C4-2B (cell line): ENCODE data around the gene NXPH2.
"Not testable (repeated sequence)": the region's sequence is repeated elsewhere in the genome, so short reads cannot be mapped to it uniquely, and the experiment has no call there.

ENCODE experiments used
- H3K27ac ChIP-seq: fragments of 450-650 bp; 2 replicates; pipeline ENCODE4 v1.5.1; 2017
- ZFX ChIP-seq: fragments of 450-650 bp; IDR thresholded peaks from 2 replicates; pipeline ENCODE4 v1.6.1; 2017
- TF ChIP-seq, protein P1 (sequence below): fragments of 450-650 bp; conservative IDR thresholded peaks from 2 replicates; pipeline ENCODE4 v1.5.1; 2017; ENCODE audit warnings: mild to moderate bottlenecking

The NXPH2 gene

DNA sequence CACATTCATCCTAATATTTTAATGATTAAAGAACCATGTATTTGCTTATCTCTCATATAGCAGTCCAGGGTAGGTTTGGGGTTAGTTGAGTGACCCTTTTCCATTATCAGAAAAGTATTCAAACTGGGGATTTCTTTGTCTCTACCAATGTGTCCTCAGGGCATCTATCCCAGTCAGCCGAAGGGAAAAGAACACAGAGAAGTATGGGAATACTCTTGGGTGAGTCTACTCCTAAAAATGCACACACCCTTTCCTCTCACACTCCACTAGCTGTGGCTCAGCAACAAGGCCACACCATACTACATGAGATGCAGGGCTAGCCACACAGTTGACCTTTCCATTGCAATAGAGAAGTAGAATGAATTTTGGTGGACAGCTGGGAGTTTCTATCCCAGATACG, 114.3 kb downstream of the NXPH2 start:
- no peak overlapping the region for H3K27ac ChIP-seq
- TF ChIP-seq ZFX, result no peak
- TF ChIP-seq, protein P1, sequence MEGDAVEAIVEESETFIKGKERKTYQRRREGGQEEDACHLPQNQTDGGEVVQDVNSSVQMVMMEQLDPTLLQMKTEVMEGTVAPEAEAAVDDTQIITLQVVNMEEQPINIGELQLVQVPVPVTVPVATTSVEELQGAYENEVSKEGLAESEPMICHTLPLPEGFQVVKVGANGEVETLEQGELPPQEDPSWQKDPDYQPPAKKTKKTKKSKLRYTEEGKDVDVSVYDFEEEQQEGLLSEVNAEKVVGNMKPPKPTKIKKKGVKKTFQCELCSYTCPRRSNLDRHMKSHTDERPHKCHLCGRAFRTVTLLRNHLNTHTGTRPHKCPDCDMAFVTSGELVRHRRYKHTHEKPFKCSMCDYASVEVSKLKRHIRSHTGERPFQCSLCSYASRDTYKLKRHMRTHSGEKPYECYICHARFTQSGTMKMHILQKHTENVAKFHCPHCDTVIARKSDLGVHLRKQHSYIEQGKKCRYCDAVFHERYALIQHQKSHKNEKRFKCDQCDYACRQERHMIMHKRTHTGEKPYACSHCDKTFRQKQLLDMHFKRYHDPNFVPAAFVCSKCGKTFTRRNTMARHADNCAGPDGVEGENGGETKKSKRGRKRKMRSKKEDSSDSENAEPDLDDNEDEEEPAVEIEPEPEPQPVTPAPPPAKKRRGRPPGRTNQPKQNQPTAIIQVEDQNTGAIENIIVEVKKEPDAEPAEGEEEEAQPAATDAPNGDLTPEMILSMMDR, result no peak

DNA sequence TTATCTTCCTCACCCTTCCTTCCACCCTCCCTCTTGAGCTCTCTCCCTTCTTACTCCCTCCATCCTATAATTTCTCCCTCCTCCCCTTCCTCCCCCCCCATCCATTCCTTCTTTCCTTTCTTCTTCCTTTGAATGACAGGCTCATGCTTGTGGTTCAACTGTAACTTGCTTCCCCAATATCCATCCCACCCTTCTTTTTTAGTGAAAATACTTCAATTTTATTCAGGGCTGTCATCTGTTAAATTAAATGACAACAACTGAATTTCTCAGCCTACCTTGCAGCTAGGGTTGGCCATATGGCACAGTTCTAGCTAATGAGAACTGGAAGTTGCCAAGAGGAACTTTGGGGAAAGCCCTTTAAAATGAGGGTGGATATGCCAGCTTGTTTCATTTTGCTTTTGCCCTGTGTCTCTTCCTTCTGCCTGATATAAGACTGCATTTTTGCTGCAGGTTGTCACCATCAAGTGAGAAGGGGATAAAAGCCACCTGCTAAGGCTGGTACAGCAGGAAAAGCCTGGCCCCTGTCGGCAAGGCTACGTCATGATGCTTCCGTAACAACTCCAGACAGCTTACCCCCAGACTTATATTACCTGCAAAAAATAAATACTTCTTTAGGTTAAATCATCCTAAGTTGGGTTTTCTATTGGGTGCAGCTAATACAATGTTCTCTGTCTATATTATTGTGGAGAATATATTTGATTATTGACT, 121.8 kb downstream of the NXPH2 start:
- no peak overlapping the region for H3K27ac ChIP-seq
- TF ChIP-seq, protein P1, result no peak
- TF ChIP-seq ZFX, result no peak

DNA sequence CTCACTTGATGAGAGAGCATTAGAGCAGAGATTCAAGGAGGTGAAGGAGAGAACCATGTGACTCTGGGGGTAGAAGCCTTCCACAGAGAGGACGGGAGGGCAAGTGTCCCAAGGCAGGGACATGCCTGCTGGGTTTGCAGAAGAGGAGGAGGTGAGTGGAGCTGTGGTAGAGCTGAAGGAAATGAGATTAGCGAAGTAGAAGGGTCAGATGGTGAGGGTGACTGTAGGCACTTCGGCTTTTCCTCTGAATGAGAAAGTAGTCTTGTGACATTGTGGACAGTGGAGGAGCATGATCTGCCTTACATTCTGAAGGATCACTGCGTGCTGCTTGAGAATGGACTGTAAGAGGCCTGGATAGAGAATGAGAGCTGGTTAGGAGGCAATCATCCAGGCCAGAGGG, 126.0 kb downstream of the NXPH2 start:
- TF ChIP-seq, protein P1, result no peak
- no peak for TF ChIP-seq ZFX
- no peak overlapping the region for H3K27ac ChIP-seq

DNA sequence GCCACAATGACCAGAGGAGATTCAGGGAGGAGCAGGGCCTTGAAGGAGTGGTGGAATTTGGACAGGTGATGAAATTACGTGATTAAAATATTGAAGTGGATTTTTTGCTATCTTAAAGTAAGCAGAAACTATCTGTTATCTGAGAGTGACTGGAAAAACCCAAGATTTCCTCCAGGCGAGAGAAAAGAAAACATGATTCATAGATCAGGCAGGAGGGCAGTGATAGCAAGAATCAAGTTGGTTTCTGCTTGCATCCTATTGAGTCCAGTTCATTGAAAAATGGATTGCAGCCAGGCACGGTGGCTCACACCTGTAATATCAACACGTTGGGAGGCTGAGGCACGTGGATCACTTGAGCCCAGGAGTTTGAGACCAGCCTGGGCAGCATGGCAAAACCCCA, 127.8 kb downstream of the NXPH2 start:
- H3K27ac ChIP-seq, result no peak overlapping the region
- TF ChIP-seq ZFX, result no peak
- TF ChIP-seq, protein P1, result no peak

DNA sequence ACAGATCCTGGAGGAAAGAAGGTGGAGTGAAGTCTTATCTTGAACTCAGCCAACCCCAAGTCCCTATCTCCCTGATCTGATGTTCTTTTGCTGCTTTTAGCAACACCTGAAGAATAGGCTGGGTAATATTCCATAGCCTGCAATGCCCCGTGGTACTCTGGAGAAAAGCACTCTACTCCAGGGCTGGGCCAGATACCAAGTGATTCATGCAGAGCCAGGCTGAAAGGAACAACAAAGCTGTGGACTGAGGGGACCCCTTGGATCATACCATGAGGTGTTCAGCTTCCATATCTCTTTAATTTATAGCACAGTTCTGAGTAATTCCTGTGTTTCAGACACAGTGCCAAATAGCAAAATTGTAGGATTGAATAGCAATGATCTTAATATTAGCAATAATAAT, 130.6 kb downstream of the NXPH2 start:
- H3K27ac ChIP-seq, result no peak overlapping the region
- no peak for TF ChIP-seq ZFX
- TF ChIP-seq, protein P1, result no peak

DNA sequence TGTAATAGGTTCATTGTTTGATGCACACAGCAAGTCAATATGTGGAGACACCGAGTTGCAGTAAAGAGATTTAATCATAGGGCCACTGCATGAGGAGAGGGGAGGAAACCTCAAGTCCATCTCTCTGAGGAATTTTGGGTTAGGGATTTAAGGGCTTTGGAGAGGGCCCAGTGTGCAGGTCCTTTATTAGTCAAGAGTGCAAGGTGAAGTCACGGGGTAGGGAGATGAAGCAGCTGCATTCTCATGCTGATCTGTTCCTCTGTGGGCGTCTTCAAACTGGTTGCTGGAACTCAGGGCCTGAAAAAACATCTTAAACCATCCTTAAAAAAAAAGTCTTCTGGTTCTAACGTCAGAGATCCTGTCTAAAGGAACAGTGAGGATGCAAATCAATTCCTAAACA, 131.6 kb downstream of the NXPH2 start:
- H3K27ac ChIP-seq, result no peak overlapping the region
- TF ChIP-seq, protein P1, result no peak
- no peak for TF ChIP-seq ZFX

DNA sequence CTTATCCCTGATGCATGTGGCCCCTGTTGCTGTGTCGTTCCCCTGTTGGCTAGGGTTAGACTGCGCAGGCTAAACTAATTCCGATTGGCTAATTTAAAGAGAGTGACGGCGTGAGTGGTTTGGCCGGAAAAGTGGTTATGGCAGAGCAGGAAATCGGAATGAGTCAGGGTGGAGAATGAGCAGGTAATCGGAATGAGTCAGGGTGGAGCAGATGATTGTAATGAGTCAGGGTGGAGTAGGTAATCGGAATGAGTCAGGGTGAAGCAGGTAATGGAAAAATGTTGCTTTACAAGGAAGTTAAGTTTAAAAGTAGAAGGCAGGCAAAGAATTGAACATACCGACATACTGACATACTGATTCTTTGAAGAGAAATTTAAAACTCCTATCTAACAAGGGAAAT, 135.4 kb downstream of the NXPH2 start:
- not testable (repeated sequence) for H3K27ac ChIP-seq

DNA sequence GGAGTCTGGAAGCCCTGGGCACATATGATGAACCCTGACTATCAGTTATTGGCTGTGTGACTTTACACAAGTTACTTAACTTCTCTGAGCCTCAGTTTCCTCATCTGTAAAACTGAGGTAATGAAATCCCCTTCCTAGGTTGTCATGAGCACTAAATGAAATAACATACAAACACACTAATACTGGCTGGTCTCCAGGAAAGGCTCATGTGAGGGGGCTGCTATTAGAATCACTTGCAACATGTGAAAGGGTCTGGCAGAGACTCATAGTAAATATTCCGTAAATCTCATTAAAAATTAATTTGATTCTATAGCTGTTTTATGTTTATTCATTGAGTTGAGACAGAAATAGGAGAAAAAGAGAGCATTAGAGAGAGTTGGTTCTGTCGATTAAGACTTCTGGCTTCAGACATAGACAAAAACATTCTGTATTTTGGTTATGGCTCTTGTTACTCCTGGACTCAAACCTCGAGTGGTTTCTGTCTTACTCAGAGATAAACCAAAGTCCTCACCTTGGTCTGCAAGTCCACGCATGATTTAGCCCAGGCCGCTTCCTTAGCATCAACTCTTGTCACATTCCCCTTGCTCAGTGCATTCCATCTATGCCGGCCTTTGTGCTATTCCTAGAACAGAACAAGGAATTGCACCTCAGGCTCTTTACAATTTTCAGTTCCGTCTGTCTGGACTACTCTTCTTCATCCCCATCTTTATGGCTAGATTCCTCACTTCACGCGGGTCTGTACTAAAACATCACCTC, 139.1 kb downstream of the NXPH2 start:
- TF ChIP-seq ZFX, result no peak
- TF ChIP-seq, protein P1, result no peak

More for the DNA sequence above, 139.1 kb downstream of the NXPH2 start:
- H3K27ac ChIP-seq, result no peak overlapping the region
